ENCODE data around the gene MAJIN.

MAJIN gene

DNA sequence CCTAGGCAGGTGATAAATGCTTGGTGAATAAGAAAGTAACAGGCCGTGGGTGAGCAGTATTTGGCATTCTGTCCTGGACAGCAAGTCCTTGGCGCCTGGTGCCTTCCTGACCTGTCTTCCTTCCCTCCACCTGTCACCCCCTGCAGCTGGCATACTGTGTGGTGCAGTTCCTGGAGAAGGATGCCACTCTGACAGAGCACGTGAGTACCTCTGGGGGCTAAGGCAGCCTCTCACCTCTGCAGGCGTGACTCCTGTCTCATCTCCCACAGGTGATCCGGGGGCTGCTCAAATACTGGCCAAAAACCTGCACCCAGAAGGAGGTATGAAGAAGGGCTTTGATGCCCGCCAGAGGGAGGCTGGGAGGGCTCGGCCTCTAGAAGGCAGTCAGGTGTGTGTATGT lies 40.6 kb downstream of the MAJIN start:
- DNase-seq: no peak

DNA sequence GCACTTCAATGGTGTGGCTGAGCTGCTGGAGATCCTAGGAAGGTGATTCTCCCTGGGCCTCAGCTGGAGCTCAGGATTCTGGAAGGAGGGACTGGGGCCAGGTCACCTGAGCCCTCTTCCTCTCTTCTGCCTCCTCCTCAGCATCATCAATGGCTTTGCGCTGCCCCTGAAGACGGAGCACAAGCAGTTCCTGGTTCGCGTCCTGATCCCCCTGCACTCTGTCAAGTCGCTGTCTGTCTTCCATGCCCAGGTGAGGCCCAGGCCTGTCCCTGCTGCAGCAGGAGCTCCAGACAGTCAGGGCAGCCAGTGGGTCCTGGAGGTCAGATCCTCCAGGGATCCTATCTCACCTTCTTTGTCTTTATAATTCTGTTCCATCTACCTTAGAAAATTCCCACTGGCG lies 41.6 kb downstream of the MAJIN start:
- no peak for DNase-seq

DNA sequence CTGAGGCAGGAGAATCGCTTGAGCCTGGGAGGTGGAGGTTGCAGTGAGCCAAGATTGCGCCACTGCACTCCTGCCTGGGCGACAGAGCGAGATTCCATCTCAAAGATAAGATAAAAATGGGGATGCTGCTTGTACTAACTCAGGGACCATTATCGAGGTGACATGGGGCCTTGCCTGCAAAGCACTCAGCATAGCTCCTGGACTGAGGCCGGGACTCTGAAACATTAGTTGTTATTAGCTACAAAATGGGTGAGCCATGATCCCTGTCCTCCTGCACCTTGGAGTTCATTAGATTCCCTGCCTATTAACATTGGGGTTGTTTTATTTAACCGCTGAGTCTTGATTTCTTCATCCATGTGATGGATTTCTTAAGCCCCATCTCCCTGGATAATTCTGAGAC lies 42.3 kb downstream of the MAJIN start:
- no peak for DNase-seq

GRCh38 chr11:64928957-64929356 lies 43.0 kb downstream of the MAJIN start:
- no peak for DNase-seq

- no peak for DNase-seq
These were observed 45.2 kb downstream of the MAJIN start for GRCh38 chr11:64926689-64927088.

DNA sequence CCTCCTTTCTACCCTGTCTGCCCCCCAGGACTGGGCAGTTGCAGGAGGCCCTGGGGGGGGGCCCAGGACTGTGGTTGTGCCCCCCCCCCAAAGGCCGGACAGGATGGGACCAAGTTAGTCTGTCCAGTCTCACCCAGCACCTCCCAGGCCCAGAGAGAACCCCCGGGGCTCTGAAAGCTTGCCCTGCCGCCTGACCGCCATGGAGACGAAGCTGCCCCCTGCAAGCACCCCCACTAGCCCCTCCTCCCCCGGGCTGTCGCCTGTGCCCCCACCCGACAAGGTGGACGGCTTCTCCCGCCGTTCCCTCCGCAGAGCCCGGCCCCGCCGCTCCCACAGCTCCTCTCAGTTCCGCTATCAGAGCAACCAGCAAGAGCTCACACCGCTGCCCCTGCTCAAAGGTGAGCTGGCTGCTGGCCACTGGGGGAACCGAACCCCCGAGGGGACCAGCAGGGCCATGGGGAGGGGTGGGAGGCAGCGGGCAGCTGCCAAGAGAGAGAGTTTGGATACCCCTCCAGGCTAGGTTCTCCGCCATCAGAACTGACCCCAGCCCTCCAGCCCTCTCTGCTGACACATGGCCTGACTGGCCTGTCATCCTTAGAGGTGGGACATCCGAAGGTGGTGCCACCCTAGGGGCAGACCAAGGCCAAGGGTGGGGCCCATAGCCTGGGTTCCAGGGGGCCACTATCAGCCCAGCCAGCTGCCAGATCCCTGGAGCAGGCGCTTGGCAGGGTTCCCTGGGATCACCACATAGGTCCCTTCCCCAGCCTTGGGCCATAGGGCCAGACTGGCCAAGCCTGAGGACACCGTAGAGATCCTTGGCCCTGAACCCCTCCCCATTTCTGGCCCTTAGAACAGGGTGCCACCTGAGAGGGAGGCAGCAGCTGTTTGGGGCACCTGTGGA lies 46.1 kb downstream of the MAJIN start:
- DNase-seq: no peak

- DNase-seq: no peak
These were observed 47.0 kb downstream of the MAJIN start for GRCh38 chr11:64924910-64925284.

- DNase-seq: peak; percentile 83
These were observed 47.7 kb downstream of the MAJIN start, which contains the start of gene PPP2R5B for GRCh38 chr11:64923944-64924909. Gene PPP2R5B, plus strand, starts transcription at chr11:64924689. Its CDS starts 1,046 bp downstream, at chr11:64925735.

DNA sequence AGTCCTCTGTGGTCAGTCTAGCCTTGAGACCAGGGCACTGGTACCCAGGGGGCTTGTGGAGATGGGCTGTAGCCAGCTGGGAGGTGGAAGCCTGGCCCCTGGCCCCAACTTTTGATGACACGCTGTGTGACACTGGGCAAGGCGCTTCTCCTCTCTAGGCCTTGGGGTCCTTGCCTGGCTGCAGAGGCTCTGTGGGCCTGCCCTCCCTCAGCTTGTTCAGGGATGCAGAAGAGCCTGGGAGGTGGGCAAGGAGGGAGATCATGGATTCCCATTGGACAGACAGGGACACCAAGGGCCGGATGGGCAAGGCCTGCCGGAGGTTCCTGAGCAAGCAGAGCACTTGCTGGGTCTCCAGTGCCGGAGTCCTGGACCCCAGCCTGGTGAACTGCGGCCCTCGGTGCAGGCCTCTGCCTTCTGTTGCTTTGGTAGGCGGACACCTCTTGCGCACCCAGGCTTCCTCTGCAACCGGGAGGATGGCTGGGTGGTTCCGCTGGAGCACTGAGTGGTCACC lies 48.7 kb downstream of the MAJIN start:
- DNase-seq: no peak

DNA sequence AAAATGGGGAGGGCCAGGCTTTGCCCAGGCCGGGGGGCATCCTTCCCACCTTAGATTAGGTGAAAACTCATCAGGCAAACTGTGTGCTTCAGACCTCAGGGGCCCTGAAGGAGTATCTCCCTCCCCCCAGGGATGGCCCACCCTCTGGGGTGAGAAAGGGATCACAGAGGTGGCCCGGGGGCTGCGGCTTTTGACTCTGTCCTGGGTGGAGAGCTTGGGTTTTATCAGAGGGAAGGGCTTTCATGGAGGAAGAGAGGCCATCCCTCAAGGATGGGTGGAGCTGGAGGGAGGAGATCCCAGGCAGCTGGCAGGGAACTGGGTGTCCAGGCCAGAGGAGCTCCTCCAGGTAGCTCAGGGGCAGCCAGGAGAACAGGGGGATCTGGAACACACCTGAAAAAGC lies 50.5 kb downstream of the MAJIN start:
- no peak for DNase-seq

- no peak for DNase-seq
These were observed 51.8 kb downstream of the MAJIN start for GRCh38 chr11:64920124-64920523.

- DNase-seq: no peak
These were observed 52.3 kb downstream of the MAJIN start for GRCh38 chr11:64919627-64920026.

DNA sequence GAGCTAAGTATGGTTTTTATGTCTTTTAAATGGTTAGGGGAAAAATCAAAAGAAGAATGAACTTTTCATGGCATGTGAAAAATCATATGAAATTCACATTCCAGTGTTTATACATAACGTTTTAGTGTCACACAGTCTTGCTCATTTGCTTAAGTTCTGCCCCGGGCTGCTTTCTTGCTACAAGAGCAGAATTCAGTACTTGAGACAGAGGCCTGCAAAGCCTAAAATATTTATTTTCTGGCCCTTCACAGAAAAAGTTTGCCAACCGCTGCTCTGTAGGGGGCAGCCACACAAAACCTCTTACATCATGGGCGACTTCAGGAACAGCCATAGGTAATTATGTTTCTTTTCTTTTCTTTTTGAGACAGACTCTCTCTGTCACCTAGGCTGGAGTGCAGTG lies 53.9 kb downstream of the MAJIN start:
- DNase-seq: no peak

- DNase-seq: no peak
These were observed 54.3 kb downstream of the MAJIN start for GRCh38 chr11:64917663-64917995.

GRCh38 chr11:64916775-64917662 lies 54.9 kb downstream of the MAJIN start, which contains the start of gene ATG2A:
Gene ATG2A, minus strand, starts transcription at chr11:64917209. Its CDS starts 74 bp downstream, at chr11:64917135.
- peak; percentile 99 for DNase-seq

- peak; percentile 15 for DNase-seq
These were observed 55.7 kb downstream of the MAJIN start for GRCh38 chr11:64916040-64916774.

DNA sequence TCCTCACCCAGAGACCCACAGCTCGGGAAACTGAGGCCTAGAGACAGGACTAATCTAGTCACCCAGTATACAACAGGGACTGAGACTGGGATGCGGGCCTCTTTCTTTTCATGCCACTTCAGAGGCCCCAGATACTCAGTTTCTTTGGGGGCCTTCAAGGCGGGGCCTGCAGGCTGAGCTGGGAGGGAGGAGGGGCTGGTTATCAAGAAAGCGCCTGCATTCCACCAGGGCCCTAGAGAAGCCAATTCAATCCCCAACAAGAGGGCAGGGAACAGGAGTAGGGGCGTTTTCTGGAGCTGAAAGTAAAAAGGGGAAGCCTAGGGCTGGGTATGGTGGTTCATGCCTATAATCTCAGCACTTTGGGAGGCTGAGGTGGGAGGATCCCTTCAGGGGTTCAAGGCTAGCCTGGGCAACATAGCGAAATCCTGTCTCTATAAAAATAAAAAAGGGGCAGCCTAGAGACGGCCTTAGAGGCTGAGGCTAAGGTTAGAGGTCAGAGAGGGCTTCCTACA lies 56.5 kb downstream of the MAJIN start:
- no peak for DNase-seq

DNA sequence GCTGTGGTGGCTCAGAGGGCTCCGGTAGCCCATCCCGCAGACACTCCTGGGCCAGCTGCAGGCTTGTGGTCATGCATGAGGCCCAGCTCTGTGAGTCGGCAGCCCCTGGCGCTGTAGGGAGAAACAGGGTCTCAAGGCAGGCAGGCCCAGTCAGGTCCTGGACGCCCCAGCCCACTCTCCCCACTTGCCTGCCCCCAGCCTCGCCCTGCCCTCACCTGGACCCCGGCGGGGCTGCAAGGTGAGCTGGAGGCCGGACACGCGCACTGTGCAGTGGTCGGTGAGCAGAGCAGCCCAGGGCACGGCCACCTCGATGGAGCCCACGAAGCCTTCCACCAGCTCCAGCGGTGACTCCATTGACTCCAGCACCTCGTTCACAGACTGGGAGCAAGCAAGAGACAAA lies 57.8 kb downstream of the MAJIN start:
- no peak for DNase-seq

DNA sequence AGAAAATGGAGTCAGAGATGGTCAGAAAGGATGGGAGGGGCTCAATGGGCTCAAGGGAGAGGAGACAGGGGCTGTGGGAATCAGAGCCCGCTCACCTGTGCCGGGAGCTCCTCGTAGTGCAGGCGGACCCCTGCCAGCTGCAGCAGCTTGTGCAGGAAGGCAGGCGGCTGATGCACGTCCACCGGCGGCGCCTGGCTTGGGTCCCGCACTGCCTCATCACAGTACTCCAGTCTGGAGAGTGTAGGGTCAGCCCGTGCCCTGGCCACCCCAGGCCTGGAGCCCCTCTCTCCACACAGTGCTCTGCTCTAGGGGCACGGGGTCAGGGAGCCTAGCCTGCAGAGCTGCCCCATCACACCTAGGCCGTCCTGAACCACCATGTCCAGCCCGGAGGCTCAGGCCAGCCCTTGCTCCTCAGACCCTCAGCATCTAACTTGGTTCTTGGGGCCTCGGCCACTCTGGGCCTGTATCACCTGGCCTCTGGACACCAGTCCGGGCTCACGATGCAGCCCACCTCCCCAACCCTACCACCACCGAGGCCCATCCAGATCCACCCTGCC lies 58.7 kb downstream of the MAJIN start:
- DNase-seq: no peak

- DNase-seq: no peak
These were observed 60.2 kb downstream of the MAJIN start for GRCh38 chr11:64911689-64912088.

DNA sequence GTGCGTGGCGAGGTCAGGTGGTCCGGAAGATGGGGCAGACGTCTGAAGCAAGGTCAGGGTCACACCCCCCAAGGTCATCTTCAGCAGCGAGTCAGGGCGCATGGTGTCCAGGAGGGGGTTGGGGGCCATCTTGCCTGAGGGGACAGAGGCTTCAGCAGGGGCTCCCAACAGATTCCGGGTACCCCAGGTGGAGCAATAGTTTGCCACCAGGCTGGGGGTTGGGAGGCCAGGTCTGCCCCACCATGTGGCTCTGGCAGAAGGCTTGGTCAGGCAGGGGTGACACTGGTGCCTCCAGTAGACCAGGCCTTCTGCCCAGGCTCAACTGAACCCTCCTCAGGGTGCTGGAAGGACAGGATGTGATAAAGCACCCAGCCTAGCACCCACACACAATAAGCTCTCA lies 60.8 kb downstream of the MAJIN start:
- no peak for DNase-seq

Measured in NCI-H510A treated with DMSO at 0.1 percent for 48 hours (cell line).